ENCODE results near the gene HIPK2.
A peak's percentile ranks its signal among the peaks of the same experiment; 100 is the strongest.

HIPK2 gene

DNA sequence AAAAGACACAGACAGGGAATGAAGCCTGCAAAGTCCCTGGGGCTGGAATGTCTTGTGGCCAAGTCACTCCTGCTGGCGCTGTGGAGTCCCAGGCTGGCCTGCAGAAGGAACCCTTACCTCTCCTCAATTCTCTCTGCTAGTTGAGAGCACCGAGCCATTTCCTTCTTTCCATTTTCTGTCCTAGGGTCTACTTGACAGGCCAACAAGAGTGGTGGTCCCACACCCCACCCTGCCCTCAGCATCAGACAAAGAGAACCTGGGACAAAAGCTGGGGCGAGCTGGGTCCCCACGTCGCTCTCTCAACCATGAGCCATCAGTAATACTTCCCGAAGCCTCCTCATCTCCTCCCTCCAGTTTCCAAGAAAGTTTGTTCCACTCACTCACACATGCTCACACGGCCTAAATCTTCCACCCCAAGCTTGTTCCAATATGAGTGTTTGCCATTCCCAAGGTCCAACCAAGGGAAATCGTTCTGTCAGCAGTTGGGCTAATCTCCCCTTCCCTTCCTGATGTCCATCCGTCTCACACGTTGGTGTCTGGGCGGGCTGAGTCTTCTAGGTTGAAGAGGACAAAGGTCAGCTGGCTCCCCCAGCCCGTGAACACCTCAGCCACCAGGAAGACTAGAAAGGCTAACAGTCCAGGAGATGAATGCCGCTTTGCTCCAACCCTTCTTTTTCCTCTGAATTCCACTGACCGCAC, 210.0 kb downstream of the HIPK2 start:
- no peak overlapping the region for H3K4me2 ChIP-seq

DNA sequence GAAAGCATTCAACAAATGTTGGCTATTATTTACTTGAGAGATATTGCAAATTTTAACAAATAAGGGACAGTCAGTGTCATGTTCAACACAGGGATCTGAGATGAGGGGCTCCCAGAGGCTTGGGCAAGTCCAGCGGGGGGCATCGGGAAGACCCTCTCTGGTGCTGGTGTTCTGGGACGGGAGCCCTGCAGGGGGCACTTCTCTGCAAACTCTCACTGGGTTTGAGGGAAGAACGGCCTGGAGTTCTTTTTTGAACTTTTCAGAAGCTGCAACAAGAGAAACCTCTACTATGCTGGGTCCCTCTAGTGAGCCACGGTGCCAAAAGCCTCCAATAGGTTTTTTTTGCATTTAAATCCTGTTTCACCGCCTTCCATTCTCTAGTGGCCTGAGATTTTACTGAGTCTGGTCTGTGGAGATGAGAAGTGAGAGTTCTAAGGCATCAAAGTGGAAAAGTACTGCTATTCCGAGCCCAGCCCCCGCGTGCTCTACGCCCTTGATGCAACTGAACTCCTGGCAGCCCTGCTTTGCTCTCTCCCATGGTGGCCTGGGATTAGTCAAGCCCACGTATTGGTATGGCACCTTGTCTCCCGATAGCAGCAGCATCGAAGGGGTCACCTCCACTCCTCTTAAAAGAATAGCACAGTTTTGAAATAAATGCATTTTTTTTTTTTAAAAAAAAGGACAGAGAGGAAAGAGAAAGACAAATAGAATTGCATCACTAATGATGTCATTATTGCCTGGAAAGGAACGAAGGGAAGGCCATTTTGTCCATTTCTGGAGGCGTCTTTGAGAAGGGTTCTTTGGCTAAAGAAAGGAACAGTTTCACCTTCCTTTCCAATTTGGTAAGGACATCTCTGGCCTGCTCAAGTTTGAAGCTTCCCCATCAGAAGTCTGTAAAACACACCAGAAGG, 210.8 kb downstream of the HIPK2 start:
- peaks cover 0 to 6% (median 0%) of the 10 kb centered on the region in 11 experiments; a peak in 2 of 22 replicates for H4K20me1 ChIP-seq
- H3K9me3 ChIP-seq (replicated peaks in 1 of 11): no peaks in the 10 kb centered on the region
- H3K36me3 ChIP-seq: peaks cover 33 to 80% (median 62%) of the 10 kb centered on the region in 11 experiments
- 0 out of 22 replicates have a peak overlapping the region, but pooled peaks of 1 of the 11 experiments have one; percentile 8 for H3K27ac ChIP-seq
- H3K4me3 ChIP-seq: no peak overlapping the region
- no peak overlapping the region for H3K9ac ChIP-seq
- TF ChIP-seq Cebpa-rat (IDR thresholded peaks at IDR 0.05): no peak
- peaks cover 13 to 33% (median 17%) of the 10 kb centered on the region in 10 experiments for H3K4me1 ChIP-seq
- H3K4me2 ChIP-seq: no peak overlapping the region
- H3K27me3 ChIP-seq: no peaks in the 10 kb centered on the region

More for the DNA sequence above, 210.0 kb downstream of the HIPK2 start:
- Histone ChIP-seq H3K4me3 (no peak overlapping the region), H3K27me3 (no peaks in the 10 kb centered on the region), H3K4me1 (peaks cover 6 to 29% (median 14%) of the 10 kb centered on the region in 10 experiments), H3K36me3 (peaks cover 38 to 80% (median 66%) of the 10 kb centered on the region in 11 experiments), H4K20me1 (peaks cover 0 to 6% (median 0%) of the 10 kb centered on the region in 11 experiments; a peak in 2 of 22 replicates), H3K9me3 (replicated peaks in 1 of 11) (no peaks in the 10 kb centered on the region), H3K9ac (no peak overlapping the region), H3K27ac (no peak overlapping the region)
- no peak for TF ChIP-seq Cebpa-rat (IDR thresholded peaks at IDR 0.05)

GRCh38 chr7:139566075-139566474, 211.7 kb downstream of the HIPK2 start:
- no peak for TF ChIP-seq Cebpa-rat (IDR thresholded peaks at IDR 0.05)
- no peak overlapping the region for H3K9ac ChIP-seq
- no peak overlapping the region for H3K4me2 ChIP-seq
- peaks cover 0 to 6% (median 0%) of the 10 kb centered on the region in 11 experiments; a peak in 2 of 22 replicates for H4K20me1 ChIP-seq
- H3K27me3 ChIP-seq: no peaks in the 10 kb centered on the region
- H3K9me3 ChIP-seq (replicated peaks in 1 of 11): no peaks in the 10 kb centered on the region
- no peak overlapping the region for H3K4me3 ChIP-seq
- H3K4me1 ChIP-seq: peaks cover 10 to 24% (median 16%) of the 10 kb centered on the region in 10 experiments
- H3K36me3 ChIP-seq: peaks cover 28 to 74% (median 54%) of the 10 kb centered on the region in 11 experiments; a peak in 20 of 22 replicates
- H3K27ac ChIP-seq: no peak overlapping the region

GRCh38 chr7:139563856-139564255, 213.9 kb downstream of the HIPK2 start:
- Histone ChIP-seq H3K4me3 (no peak overlapping the region), H3K4me1 (peaks cover 10 to 24% (median 16%) of the 10 kb centered on the region in 10 experiments), H3K9me3 (replicated peaks in 1 of 11) (peaks cover 0 to 10% (median 6%) of the 10 kb centered on the region in 11 experiments; a peak in 7 of 22 replicates), H3K27me3 (no peaks in the 10 kb centered on the region), H3K27ac (0 out of 22 replicates have a peak overlapping the region, but pooled peaks of 2 of the 11 experiments have one; percentile 41 to 50), H3K4me2 (peak overlapping the region in 6 of 11 experiments; percentile 46 to 76 (median 62); a peak in 10 of 22 replicates), H4K20me1 (peaks cover 0 to 6% (median 0%) of the 10 kb centered on the region in 11 experiments; a peak in 1 of 22 replicates), H3K36me3 (peaks cover 11 to 63% (median 37%) of the 10 kb centered on the region in 11 experiments; a peak in 20 of 22 replicates), H3K9ac (no peak overlapping the region)
- TF ChIP-seq Cebpa-rat (IDR thresholded peaks at IDR 0.05): no peak

DNA sequence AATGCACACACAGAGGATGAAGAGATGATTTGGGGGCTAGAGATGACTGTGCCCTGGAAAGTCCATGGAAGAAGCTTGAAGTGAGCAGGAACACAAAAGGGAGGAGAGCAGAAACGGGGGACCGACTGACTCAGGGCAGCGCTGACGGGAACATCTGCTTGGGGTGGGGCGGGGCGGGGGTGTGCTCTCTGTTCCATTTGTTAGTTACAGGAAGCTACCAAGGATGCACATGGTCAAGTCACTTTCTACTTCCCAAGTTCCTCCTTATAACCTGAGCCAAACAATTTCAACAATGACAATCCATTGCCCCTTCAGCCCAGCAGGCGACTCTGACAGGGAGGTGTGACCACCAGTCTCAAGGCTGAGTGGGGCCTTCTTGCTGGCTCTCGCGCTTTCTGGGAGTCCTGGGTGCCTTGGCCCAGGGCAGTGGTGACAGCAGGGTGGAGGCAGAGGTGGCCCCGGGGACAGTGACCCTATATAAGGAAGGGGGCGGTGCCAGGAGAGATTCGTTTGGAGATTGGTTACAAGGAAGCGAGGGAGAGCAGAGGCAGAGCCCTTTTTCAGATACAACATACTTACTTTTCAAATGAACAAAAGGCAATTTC, 214.7 kb downstream of the HIPK2 start:
- H3K4me1 ChIP-seq: peaks cover 13 to 24% (median 16%) of the 10 kb centered on the region in 10 experiments

DNA sequence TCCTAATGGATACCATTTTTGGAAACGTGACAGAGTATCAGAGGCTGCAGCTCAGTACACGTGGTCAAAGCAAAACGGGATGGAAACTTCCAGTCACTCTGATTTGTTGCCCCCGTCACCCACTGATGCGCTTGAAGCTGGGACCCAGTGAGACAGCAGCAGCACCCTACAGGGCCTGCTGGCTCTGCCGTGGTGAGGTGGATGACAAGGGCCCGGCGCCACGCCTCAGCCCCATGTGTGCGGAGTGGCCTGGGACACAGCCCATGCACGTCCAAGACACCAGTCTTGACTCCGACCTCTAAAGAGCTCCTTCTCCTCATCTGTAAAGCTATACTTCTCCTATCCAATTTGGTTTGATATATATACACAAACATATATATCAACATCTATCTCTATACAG, 215.3 kb downstream of the HIPK2 start:
- no peak overlapping the region for H3K9ac ChIP-seq
- H3K4me2 ChIP-seq: peak overlapping the region in 9 of 11 experiments; percentile 16 to 76 (median 54); a peak in 10 of 22 replicates
- peaks cover 0 to 10% (median 6%) of the 10 kb centered on the region in 11 experiments; a peak in 7 of 22 replicates for H3K9me3 ChIP-seq (replicated peaks in 1 of 11)
- TF ChIP-seq Cebpa-rat (IDR thresholded peaks at IDR 0.05): no peak
- no peak overlapping the region for H3K27ac ChIP-seq
- no peaks in the 10 kb centered on the region for H3K27me3 ChIP-seq
- H4K20me1 ChIP-seq: peaks cover 0 to 6% (median 0%) of the 10 kb centered on the region in 11 experiments; a peak in 1 of 22 replicates
- no peak overlapping the region for H3K4me3 ChIP-seq
- H3K4me1 ChIP-seq: peaks cover 13 to 24% (median 16%) of the 10 kb centered on the region in 10 experiments
- H3K36me3 ChIP-seq: peaks cover 3 to 49% (median 25%) of the 10 kb centered on the region in 11 experiments; a peak in 19 of 22 replicates

More for the DNA sequence above, 214.7 kb downstream of the HIPK2 start:
- Histone ChIP-seq H3K4me3 (no peak overlapping the region), H3K9ac (peak overlapping the region in 1 of 11 experiments; percentile 7; a peak in 1 of 22 replicates), H4K20me1 (peaks cover 0 to 6% (median 0%) of the 10 kb centered on the region in 11 experiments; a peak in 1 of 22 replicates), H3K27ac (peak overlapping the region in 5 of 11 experiments; percentile 18 to 51 (median 50); a peak in 5 of 22 replicates), H3K4me2 (peak overlapping the region; percentile 46 to 76 (median 55); a peak in 21 of 22 replicates), H3K27me3 (no peaks in the 10 kb centered on the region), H3K9me3 (replicated peaks in 1 of 11) (peaks cover 0 to 10% (median 6%) of the 10 kb centered on the region in 11 experiments; a peak in 7 of 22 replicates), H3K36me3 (peaks cover 9 to 55% (median 31%) of the 10 kb centered on the region in 11 experiments; a peak in 20 of 22 replicates)
- TF ChIP-seq Cebpa-rat (IDR thresholded peaks at IDR 0.05): no peak

GRCh38 chr7:139560678-139561077, 217.1 kb downstream of the HIPK2 start:
- no peak overlapping the region for H3K4me3 ChIP-seq
- H3K9me3 ChIP-seq (replicated peaks in 1 of 11): peaks cover 0 to 10% (median 6%) of the 10 kb centered on the region in 11 experiments; a peak in 7 of 22 replicates
- no peak overlapping the region for H3K27ac ChIP-seq
- peaks cover 0 to 32% (median 10%) of the 10 kb centered on the region in 11 experiments; a peak in 11 of 22 replicates for H3K36me3 ChIP-seq
- no peaks in the 10 kb centered on the region for H4K20me1 ChIP-seq
- H3K4me1 ChIP-seq: peaks cover 13 to 22% (median 16%) of the 10 kb centered on the region in 10 experiments
- no peak overlapping the region for H3K9ac ChIP-seq
- H3K27me3 ChIP-seq: no peaks in the 10 kb centered on the region
- no peak for TF ChIP-seq Cebpa-rat (IDR thresholded peaks at IDR 0.05)
- no peak overlapping the region for H3K4me2 ChIP-seq

DNA sequence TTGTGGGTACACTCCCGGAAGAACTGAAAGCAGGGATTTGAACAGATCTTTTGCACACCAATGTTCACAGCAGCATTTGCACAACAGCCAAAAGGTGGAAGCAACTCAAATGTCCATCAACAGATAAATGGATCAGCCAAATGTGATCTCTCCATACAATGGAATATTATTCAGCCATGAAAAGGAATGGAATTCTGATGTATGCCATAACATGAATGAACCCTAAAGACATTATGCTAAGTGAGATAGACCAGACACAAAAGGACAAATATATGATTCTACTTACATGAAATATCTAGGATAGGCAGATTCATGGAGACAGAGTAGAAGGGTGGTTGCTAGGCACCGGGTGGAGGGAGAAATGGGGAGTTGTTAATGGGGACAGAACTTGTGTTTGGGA, 217.6 kb downstream of the HIPK2 start:
- H3K4me3 ChIP-seq: no peak overlapping the region
- no peak overlapping the region for H3K27ac ChIP-seq
- H3K4me2 ChIP-seq: no peak overlapping the region
- TF ChIP-seq Cebpa-rat (IDR thresholded peaks at IDR 0.05): no peak
- H3K27me3 ChIP-seq: no peaks in the 10 kb centered on the region
- no peak overlapping the region for H3K9ac ChIP-seq
- H3K36me3 ChIP-seq: peaks cover 0 to 32% (median 10%) of the 10 kb centered on the region in 11 experiments; a peak in 11 of 22 replicates
- H4K20me1 ChIP-seq: no peaks in the 10 kb centered on the region
- peaks cover 0 to 13% (median 6%) of the 10 kb centered on the region in 11 experiments; a peak in 9 of 22 replicates for H3K9me3 ChIP-seq (replicated peaks in 1 of 11)
- H3K4me1 ChIP-seq: peaks cover 13 to 22% (median 16%) of the 10 kb centered on the region in 10 experiments

Measured in BLaER1 treated with 17β-estradiol and CSF1 and Interleukin-3, amounts not matched to agents 10 nM and 100 nM (cell line).